Measurements from ENCODE around the gene SLC29A1.

DNA sequence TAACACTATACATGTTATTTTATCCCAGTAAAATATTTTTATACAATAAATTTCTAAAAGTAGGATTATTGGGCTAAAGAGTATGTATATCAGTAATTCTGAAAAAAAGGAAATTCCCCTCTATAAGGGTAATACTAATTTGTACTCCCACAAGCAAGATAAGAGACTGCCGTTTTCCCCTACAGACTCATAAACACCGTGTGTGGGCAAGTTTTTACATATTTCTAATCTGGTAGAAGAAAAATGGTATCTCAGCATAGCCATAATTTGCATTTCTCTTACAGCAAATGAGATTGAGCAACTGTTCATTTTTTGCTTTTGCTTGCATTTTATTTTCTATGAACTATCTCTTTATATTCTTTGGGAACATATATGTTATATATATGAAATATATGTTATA lies 32.7 kb upstream of the SLC29A1 start:
- TF ChIP-seq EZH2phosphoT487 (conservative IDR thresholded peaks at IDR 0.05; ENCODE audit: low read length): no peak
- TF ChIP-seq, protein P1, sequence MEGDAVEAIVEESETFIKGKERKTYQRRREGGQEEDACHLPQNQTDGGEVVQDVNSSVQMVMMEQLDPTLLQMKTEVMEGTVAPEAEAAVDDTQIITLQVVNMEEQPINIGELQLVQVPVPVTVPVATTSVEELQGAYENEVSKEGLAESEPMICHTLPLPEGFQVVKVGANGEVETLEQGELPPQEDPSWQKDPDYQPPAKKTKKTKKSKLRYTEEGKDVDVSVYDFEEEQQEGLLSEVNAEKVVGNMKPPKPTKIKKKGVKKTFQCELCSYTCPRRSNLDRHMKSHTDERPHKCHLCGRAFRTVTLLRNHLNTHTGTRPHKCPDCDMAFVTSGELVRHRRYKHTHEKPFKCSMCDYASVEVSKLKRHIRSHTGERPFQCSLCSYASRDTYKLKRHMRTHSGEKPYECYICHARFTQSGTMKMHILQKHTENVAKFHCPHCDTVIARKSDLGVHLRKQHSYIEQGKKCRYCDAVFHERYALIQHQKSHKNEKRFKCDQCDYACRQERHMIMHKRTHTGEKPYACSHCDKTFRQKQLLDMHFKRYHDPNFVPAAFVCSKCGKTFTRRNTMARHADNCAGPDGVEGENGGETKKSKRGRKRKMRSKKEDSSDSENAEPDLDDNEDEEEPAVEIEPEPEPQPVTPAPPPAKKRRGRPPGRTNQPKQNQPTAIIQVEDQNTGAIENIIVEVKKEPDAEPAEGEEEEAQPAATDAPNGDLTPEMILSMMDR (IDR thresholded peaks at IDR 0.05; ENCODE audit: insufficient read depth, low read length, poor library complexity, severe bottlenecking): no peak
